A172 (cell line): ENCODE measurements around the gene DOLPP1. TPM values are rescaled to one million over a fixed set of nuclear protein-coding genes. Genes with fewer than 3 reads are reported as not detected.

Source experiments
- DNase-seq: peaks from one replicate; pipeline ENCODE4 v3.0.0-alpha.2; 2015; ENCODE audit warnings: low spot score
- total RNA-seq: library from RNA; depleted of rRNA; stranded (reverse); fragments of >200 nt; shearing (Covaris generic); gene quantifications from 2 replicates; pipeline ENCODE4 v1.2.3, GENCODE V29; 2014; rRNA removed

DOLPP1 gene
- total RNA-seq, 1 experiment from 2014 or later = 20.4 TPM

GRCh38 chr9:129138476-129139232 is 57.7 kb downstream of the DOLPP1 start:
- DNase-seq = peak; percentile 59

- DNase-seq = peak; percentile 92
Measured at GRCh38 chr9:129139233-129139992, 58.5 kb downstream of the DOLPP1 start.

- peak; percentile 100 for DNase-seq
Measured at GRCh38 chr9:129139993-129140396, 59.1 kb downstream of the DOLPP1 start.

Other genes starting within 250 kb of the DOLPP1 start
- gene KYAT1, start 199.2 kb upstream of the DOLPP1 start, total RNA-seq = 15.5 and 19.5 TPM in 2 replicates
- 62.5 and 71.4 TPM in 2 replicates for gene LRRC8A, start 199.0 kb upstream of the DOLPP1 start, total RNA-seq
- not detected in 2 replicates for gene PHYHD1, start 160.1 kb upstream of the DOLPP1 start, total RNA-seq
- 56.7 and 57.4 TPM in 2 replicates for gene DOLK, start 133.5 kb upstream of the DOLPP1 start, total RNA-seq
- 57.4 and 76.4 TPM in 2 replicates for gene NUP188, start 133.4 kb upstream of the DOLPP1 start, total RNA-seq
- gene SH3GLB2, start 52.8 kb upstream of the DOLPP1 start, total RNA-seq = 155 and 156 TPM in 2 replicates
- gene MIGA2, start 44.5 kb upstream of the DOLPP1 start, total RNA-seq = 28.6 and 33.0 TPM in 2 replicates
- gene CRAT, start 29.7 kb downstream of the DOLPP1 start, total RNA-seq = 52.7 and 69.4 TPM in 2 replicates
- 150 and 174 TPM in 2 replicates for gene PTPA, start 30.3 kb downstream of the DOLPP1 start, total RNA-seq
- 53.3 and 55.8 TPM in 2 replicates for gene IER5L, start 97.2 kb downstream of the DOLPP1 start, total RNA-seq